Measurements from ENCODE around the gene ORM1.

ORM1 gene

GRCh38 chr9:114373960-114374730 is 51.2 kb downstream of the ORM1 start:
- peak overlapping the region; percentile 41 to 66 for H3K4me3 ChIP-seq (ENCODE audit: low read depth in 1 of 2, low read length in 1 of 2)
- no peaks in the 10 kb centered on the region for H3K9me3 ChIP-seq
- H3K27ac ChIP-seq: peak overlapping the region; percentile 98
- H3K36me3 ChIP-seq: peaks cover 73% of the 10 kb centered on the region
- no peaks in the 10 kb centered on the region for H3K27me3 ChIP-seq
- no peak for TF ChIP-seq CTCF (IDR thresholded peaks at IDR 0.05)
- H3K4me1 ChIP-seq (ENCODE audit: control insufficient read depth in 1 of 2, insufficient read depth in 1 of 2, low read depth in 1 of 2, low read length in 1 of 2): peaks cover 95 to 97% of the 10 kb centered on the region in 2 experiments

DNA sequence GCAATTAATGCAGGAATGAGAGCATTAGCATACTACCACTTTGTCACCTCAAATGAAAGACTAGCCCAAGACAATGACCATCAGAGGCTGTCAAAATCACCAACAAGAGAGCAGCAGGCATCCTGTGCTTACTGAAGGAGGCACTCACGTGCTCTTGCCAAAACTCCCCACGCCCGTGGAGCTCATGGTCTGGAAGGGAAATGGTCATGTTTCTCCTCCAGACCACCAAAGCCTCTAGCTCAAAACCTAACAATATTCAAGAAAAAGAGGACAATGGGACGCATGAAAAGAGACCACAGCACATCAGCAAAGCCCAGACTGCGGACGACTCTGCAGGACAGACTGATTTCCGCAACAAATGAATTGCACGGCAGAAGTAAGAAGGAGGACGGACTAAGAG is 52.0 kb downstream of the ORM1 start:
- peaks cover 73% of the 10 kb centered on the region for H3K36me3 ChIP-seq

DNA sequence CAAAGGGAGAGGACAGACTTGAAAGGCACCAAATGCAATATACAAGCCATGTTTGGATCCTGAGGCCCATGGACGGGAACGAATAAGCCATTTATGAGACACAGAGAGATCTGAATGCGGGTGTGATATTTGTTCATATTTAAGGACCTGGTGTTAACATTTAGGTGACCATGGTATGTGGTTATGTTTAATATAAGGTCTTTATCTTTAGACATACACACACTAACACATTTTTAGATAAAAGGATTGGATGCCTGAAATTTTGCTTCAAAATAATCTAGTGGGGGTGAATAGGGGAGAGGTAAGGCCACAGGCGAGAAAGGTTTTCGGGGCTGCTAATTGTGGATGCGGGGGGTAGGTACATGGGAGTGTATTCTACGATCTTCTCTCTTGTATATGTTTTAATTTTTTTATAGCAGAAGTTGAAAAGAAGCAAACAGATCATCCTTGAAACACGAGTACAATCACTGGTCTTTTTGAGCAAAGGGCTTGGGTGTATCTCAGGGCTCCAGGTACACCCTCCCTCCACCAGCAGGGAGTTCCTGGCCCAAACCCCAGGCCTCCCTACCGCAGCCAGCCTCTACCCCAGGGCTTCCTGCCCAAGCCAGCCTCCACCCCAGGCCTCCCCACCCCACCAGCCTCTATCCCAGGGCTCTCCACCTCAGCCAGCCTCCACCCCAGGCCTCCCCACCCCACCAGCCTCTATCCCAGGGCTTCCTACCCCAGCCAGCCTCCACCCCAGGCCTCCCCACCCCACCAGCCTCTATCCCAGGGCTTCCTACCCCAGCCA is 52.7 kb downstream of the ORM1 start:
- peaks cover 95 to 97% of the 10 kb centered on the region in 2 experiments for H3K4me1 ChIP-seq (ENCODE audit: control insufficient read depth in 1 of 2, insufficient read depth in 1 of 2, low read depth in 1 of 2, low read length in 1 of 2)
- peak overlapping the region in 1 of 2 experiments; percentile 28 for H3K4me3 ChIP-seq (ENCODE audit: low read depth in 1 of 2, low read length in 1 of 2)
- H3K36me3 ChIP-seq: peaks cover 75% of the 10 kb centered on the region
- TF ChIP-seq CTCF (IDR thresholded peaks at IDR 0.05): no peak
- H3K27ac ChIP-seq: peak overlapping the region; percentile 98
- no peaks in the 10 kb centered on the region for H3K9me3 ChIP-seq
- no peaks in the 10 kb centered on the region for H3K27me3 ChIP-seq

More for the DNA sequence above, 52.0 kb downstream of the ORM1 start:
- no peaks in the 10 kb centered on the region for H3K27me3 ChIP-seq
- peak overlapping the region in 1 of 2 experiments; percentile 28 for H3K4me3 ChIP-seq (ENCODE audit: low read depth in 1 of 2, low read length in 1 of 2)
- H3K27ac ChIP-seq: peak overlapping the region; percentile 98
- H3K9me3 ChIP-seq: no peaks in the 10 kb centered on the region
- peaks cover 95 to 97% of the 10 kb centered on the region in 2 experiments for H3K4me1 ChIP-seq (ENCODE audit: control insufficient read depth in 1 of 2, insufficient read depth in 1 of 2, low read depth in 1 of 2, low read length in 1 of 2)
- TF ChIP-seq CTCF (IDR thresholded peaks at IDR 0.05): no peak

Measured in neutrophil (primary cell).